Chondrocyte (in vitro differentiated cells): ENCODE measurements around the gene NHSL2. TPM values are rescaled to one million over a fixed set of nuclear protein-coding genes. Genes with fewer than 3 reads are reported as not detected.
A peak's percentile ranks its signal among the peaks of the same experiment; 100 is the strongest.

Experiments used
- DNase-seq: peaks from one replicate; pipeline ENCODE4 v3.0.0; 2021; ENCODE audit warnings: mixed read lengths, low spot score
- H3K27ac Mint-ChIP-seq: one replicate; pipeline ENCODE4 v1.8.0; 2021; ENCODE audit warnings: mild to moderate bottlenecking, moderate library complexity, mixed read lengths; ENCODE audit not compliant: unreplicated experiment
- H3K27me3 Mint-ChIP-seq: 2 replicates; pipeline ENCODE4 v1.8.0; 2021; ENCODE audit warnings: low read depth, mixed read lengths
- H3K36me3 Mint-ChIP-seq: 2 replicates; pipeline ENCODE4 v1.8.0; 2021; ENCODE audit warnings: low read depth, mixed read lengths
- H3K4me1 Mint-ChIP-seq: 2 replicates; pipeline ENCODE4 v1.8.0; 2021; ENCODE audit warnings: low read depth, mild to moderate bottlenecking, mixed read lengths
- H3K4me3 Mint-ChIP-seq: one replicate; pipeline ENCODE4 v1.8.0; 2021; ENCODE audit warnings: mild to moderate bottlenecking, moderate library complexity, mixed read lengths; ENCODE audit not compliant: unreplicated experiment
- H3K9me3 Mint-ChIP-seq: 2 replicates; pipeline ENCODE4 v1.8.0; 2021; ENCODE audit warnings: low read depth, mixed read lengths
- total RNA-seq: library from RNA; stranded (reverse); gene quantifications from 3 replicates; pipeline ENCODE4 v1.2.1, GENCODE V29; 2021
- TF ChIP-seq, protein P1 (sequence below): fragments of 200-600 bp; sonication (generic); IDR thresholded peaks from 2 replicates; pipeline ENCODE4 v1.5.0; 2021; ENCODE audit warnings: antibody characterized with exemption, mild to moderate bottlenecking, moderate library complexity

NHSL2 gene
- total RNA-seq, 1 donor from 2014 or later = 2.1 TPM

DNA sequence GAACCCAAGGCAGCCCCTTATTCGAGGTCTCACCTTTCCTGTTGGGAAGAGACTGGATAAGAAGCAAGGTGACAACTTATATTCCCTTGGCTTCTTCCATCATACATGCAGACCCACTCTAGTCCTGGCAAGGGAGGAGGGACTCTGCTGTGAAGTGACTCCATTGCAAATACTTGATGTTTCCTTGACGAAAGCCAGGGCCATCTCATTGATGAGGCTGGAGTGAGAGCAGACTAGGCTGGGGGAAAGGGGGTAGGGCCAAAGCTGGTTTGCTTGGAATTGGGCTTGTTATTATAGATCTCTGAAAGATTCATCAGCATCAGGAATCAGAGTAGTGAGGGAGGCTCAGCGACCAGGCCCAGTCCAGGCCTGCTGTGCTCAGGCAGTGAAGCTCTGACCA is 2.3 kb upstream of the NHSL2 start:
- Mint-ChIP-seq H3K36me3 (no peaks in the 10 kb centered on the region), H3K27ac (no peak overlapping the region), H3K4me3 (no peak overlapping the region), H3K27me3 (no peaks in the 10 kb centered on the region), H3K9me3 (peaks cover 4% of the 10 kb centered on the region), H3K4me1 (no peaks in the 10 kb centered on the region)
- TF ChIP-seq, protein P1, sequence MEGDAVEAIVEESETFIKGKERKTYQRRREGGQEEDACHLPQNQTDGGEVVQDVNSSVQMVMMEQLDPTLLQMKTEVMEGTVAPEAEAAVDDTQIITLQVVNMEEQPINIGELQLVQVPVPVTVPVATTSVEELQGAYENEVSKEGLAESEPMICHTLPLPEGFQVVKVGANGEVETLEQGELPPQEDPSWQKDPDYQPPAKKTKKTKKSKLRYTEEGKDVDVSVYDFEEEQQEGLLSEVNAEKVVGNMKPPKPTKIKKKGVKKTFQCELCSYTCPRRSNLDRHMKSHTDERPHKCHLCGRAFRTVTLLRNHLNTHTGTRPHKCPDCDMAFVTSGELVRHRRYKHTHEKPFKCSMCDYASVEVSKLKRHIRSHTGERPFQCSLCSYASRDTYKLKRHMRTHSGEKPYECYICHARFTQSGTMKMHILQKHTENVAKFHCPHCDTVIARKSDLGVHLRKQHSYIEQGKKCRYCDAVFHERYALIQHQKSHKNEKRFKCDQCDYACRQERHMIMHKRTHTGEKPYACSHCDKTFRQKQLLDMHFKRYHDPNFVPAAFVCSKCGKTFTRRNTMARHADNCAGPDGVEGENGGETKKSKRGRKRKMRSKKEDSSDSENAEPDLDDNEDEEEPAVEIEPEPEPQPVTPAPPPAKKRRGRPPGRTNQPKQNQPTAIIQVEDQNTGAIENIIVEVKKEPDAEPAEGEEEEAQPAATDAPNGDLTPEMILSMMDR = no peak
- DNase-seq = no peak

DNA sequence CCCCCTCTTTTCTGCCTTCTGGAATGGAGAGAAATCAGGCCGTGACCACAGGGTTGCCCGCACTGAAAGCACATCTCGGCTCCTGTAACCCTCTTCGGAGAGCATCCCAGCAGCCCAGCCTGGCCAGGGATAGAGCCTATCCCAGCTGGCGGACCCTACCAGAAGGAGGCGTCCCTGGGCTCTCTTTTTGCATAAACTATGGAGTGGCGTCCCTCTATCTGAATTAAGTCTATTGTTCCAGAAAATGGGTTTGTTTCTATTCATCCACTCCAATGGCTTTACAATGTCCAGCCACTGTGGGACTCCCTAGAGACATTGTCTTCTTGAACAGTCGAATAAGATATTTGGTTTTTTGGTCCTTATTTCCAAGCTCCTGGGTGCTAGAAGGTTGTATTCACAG is 689 bp upstream of the NHSL2 start:
- Mint-ChIP-seq H3K27ac (no peak overlapping the region), H3K36me3 (no peaks in the 10 kb centered on the region), H3K4me3 (no peak overlapping the region), H3K27me3 (no peaks in the 10 kb centered on the region), H3K4me1 (no peaks in the 10 kb centered on the region), H3K9me3 (peaks cover 11% of the 10 kb centered on the region)
- TF ChIP-seq, protein P1 = peak; percentile 70
- no peak for DNase-seq

DNA sequence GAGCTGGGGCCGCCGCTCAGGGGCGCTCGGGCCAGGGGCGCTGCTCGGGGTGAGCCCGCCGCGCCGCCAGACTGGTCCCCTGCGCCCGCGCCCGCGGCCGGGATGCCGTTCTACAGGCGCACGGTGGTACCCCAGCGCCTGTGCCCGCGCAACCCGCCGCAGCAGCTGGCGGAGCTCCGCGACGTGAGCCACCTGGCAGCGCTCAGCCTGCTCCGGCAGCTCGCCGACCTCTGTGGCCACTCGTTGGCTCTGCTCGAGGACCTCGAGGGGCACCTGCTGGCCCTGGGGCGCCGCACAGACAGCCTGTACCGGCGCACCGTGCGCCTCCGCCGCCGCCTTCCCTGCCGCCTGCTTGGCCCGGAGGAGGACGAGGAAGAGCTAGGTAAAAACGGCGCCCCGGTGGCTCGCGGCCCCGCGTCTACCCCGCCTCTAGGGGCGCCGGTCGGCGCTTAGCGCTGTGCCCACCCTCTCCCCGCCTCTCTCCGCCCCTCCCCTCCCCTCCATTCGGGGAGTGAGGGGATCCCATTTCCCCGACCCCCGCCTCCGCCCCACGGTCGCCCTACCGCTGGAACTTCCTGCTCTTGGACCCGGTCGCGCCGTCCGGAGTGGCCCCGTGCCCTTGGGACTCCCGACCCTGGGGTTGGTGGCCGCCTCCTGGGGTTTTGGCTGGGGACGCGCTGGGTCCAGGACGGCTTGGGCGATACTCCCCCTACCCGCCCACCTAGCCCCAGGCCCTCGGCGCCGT is 513 bp downstream of the NHSL2 start:
- H3K27ac Mint-ChIP-seq = no peak overlapping the region
- no peaks in the 10 kb centered on the region for H3K27me3 Mint-ChIP-seq
- H3K9me3 Mint-ChIP-seq = peaks cover 7% of the 10 kb centered on the region
- H3K36me3 Mint-ChIP-seq = no peaks in the 10 kb centered on the region
- DNase-seq = no peak
- no peaks in the 10 kb centered on the region for H3K4me1 Mint-ChIP-seq
- TF ChIP-seq, protein P1 = peak; percentile 72
- peak overlapping the region; percentile 51 for H3K4me3 Mint-ChIP-seq

DNA sequence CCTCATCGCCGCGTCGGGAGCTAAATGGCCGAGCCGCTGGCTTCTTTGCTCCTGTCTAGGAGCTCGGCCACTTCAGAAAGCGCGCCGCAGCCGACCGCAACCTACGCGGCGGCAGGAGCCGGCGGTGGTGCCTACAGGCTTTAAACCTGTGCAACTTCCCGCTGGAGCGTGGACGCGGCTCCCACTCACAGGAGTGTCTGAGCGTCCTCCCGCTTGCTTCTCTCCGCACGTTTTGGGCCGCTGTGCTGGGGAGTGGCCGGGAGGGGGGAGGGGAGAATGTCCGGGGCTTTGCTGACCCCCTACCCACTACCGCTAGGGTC is 1.0 kb downstream of the NHSL2 start:
- TF ChIP-seq, protein P1 = no peak
- DNase-seq = no peak
- peaks cover 7% of the 10 kb centered on the region for H3K9me3 Mint-ChIP-seq
- H3K4me3 Mint-ChIP-seq = peak overlapping the region; percentile 51
- H3K4me1 Mint-ChIP-seq = no peaks in the 10 kb centered on the region
- H3K36me3 Mint-ChIP-seq = no peaks in the 10 kb centered on the region
- H3K27ac Mint-ChIP-seq = no peak overlapping the region
- H3K27me3 Mint-ChIP-seq = no peaks in the 10 kb centered on the region

DNA sequence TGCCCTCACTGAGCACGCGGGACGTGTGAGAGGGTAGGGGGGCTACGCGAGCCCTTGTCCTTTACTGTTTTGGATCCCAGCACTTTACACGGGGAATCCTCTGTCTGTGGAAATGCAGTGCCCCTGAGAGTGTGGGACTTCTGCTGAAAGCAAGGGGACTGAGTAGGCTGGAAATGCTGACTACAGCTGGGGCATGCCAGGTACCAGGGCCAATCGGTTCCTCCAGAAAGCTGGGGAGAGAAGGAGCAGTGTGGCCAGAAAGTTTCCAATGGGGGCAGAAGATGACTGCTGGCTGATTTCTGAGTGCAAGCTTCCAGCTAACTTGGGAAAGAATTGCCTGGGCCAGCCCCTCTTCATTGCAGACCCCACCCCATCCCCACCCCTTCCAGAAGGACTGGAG is 1.5 kb downstream of the NHSL2 start:
- H3K9me3 Mint-ChIP-seq = peaks cover 7% of the 10 kb centered on the region
- DNase-seq = no peak
- TF ChIP-seq, protein P1 = no peak
- H3K4me3 Mint-ChIP-seq = peak overlapping the region; percentile 51
- H3K4me1 Mint-ChIP-seq = no peaks in the 10 kb centered on the region
- no peaks in the 10 kb centered on the region for H3K27me3 Mint-ChIP-seq
- H3K27ac Mint-ChIP-seq = no peak overlapping the region
- H3K36me3 Mint-ChIP-seq = no peaks in the 10 kb centered on the region
